ENCODE measurements around the gene MYO7B.

Gene MYO7B

GRCh38 chr2:127670957-127671290, 135.4 kb downstream of the MYO7B start:
- no peak overlapping the region for H3K4me3 ChIP-seq (replicated peaks; ENCODE audit: low read depth, low read length)
- no peak for DNase-seq (ENCODE audit: low read depth)

GRCh38 chr2:127671557-127672302, 136.2 kb downstream of the MYO7B start:
- DNase-seq (ENCODE audit: low read depth), result no peak
- no peak overlapping the region for H3K4me3 ChIP-seq (replicated peaks; ENCODE audit: low read depth, low read length)
- TF ChIP-seq, protein P1, sequence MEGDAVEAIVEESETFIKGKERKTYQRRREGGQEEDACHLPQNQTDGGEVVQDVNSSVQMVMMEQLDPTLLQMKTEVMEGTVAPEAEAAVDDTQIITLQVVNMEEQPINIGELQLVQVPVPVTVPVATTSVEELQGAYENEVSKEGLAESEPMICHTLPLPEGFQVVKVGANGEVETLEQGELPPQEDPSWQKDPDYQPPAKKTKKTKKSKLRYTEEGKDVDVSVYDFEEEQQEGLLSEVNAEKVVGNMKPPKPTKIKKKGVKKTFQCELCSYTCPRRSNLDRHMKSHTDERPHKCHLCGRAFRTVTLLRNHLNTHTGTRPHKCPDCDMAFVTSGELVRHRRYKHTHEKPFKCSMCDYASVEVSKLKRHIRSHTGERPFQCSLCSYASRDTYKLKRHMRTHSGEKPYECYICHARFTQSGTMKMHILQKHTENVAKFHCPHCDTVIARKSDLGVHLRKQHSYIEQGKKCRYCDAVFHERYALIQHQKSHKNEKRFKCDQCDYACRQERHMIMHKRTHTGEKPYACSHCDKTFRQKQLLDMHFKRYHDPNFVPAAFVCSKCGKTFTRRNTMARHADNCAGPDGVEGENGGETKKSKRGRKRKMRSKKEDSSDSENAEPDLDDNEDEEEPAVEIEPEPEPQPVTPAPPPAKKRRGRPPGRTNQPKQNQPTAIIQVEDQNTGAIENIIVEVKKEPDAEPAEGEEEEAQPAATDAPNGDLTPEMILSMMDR (IDR thresholded peaks at IDR 0.05; ENCODE audit: low read length, missing control alignments), result no peak

More at GRCh38 chr2:127670957-127671290, 135.4 kb downstream of the MYO7B start:
- TF ChIP-seq, protein P1 (IDR thresholded peaks at IDR 0.05; ENCODE audit: low read length, missing control alignments), result no peak

- TF ChIP-seq, protein P1 (IDR thresholded peaks at IDR 0.05; ENCODE audit: low read length, missing control alignments), result no peak
- no peak overlapping the region for H3K4me3 ChIP-seq (replicated peaks; ENCODE audit: low read depth, low read length)
- DNase-seq (ENCODE audit: low read depth), result no peak
Measured at GRCh38 chr2:127672341-127673224, 137.1 kb downstream of the MYO7B start.

DNA sequence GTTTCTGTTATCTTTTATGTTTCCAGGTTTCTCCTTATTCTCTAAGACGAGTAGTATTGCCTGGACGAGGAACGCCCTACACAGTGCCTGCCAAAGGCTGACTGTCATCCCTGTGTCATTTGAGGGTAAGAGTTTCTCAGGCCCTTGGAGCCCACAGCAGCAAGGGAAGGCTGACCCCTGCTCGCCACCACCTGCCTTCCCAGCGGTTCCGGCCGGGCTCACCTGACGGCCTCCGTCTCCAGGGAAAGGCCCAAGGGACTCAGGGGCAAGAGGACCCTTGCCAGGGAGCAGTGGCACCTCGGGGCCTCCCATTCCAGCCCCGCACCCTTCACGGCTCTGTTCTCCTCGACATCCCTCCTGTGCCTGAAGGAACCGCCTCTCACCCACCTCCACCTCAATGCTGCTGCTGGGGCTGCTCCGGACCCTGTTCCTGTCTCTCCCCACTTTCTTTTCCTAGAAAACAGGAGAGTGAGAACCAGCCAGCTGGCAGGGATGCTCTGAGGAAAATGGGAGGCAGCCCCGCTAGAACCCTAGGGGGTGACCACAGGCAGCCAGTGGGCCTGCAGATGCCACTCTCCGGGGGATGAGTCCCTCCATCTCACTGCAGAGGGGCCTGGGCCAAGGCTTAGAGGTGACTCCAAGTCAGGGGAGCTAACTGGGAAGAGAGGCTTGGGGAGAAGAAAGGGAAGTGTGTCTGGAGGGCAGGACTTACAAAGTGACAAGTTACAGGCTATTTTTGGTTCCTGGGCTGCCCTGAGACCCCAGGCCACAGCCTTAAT, 138.0 kb downstream of the MYO7B start:
- TF ChIP-seq, protein P1 (IDR thresholded peaks at IDR 0.05; ENCODE audit: low read length, missing control alignments), result no peak
- H3K4me3 ChIP-seq (replicated peaks; ENCODE audit: low read depth, low read length), result no peak overlapping the region
- no peak for DNase-seq (ENCODE audit: low read depth)

GRCh38 chr2:127674241-127675209, 139.0 kb downstream of the MYO7B start:
- DNase-seq (ENCODE audit: low read depth), result no peak
- peak overlapping the region; percentile 22 for H3K4me3 ChIP-seq (replicated peaks; ENCODE audit: low read depth, low read length)
- TF ChIP-seq, protein P1 (IDR thresholded peaks at IDR 0.05; ENCODE audit: low read length, missing control alignments), result no peak
